D721Med (cell line): ENCODE data around the gene BPIFB6.

Experiments used
- DNase-seq: peaks from one replicate; pipeline ENCODE4 v3.0.0; 2011; ENCODE audit warnings: low spot score; ENCODE audit not compliant: insufficient read length
- FAIRE-seq: peaks from 2 replicates; lab custom pipeline; 2011; peaks lifted over from hg19 to GRCh38; lab: Jason Lieb, UNC
- TF ChIP-seq, protein P1 (sequence below): IDR thresholded peaks from 2 replicates; pipeline ENCODE4 v1.5.1; 2012; ENCODE audit warnings: mild to moderate bottlenecking, control low read depth; ENCODE audit not compliant: insufficient read depth; ENCODE audit errors: missing control alignments

Gene BPIFB6

DNA sequence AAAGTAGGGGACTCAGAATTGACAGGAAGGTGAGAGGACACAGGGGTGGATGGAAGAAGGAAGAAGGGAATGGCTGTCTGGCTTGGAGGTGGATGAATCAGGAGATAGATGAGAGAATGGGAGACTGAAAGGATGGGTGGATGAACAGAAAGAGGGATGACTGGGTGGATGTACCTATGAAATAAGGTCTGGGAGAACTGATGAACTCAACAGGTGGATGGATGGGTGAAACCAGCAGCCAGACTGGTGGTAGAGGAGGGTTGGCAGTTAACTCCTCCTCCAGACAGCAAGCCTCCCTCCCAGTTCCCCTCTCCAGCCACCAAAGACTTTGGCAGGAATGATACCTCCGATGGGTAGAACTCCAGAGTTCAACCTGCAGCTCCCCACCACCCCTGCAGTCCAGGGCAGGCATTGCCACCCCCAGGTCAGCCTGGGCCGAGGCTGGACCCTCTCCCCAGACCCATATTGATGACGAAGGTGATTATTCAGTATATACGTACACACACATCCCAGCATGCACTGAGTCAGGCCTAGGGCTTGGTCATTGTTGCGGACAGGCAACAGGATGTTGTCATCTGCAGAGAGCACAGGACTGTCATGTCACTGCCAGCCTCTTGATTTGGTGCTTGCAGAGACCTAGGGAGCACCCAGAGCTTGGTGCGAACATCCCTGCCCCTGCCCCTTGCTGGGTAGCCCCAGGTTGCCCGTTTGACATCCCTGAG, 29.2 kb upstream of the BPIFB6 start:
- TF ChIP-seq, protein P1, sequence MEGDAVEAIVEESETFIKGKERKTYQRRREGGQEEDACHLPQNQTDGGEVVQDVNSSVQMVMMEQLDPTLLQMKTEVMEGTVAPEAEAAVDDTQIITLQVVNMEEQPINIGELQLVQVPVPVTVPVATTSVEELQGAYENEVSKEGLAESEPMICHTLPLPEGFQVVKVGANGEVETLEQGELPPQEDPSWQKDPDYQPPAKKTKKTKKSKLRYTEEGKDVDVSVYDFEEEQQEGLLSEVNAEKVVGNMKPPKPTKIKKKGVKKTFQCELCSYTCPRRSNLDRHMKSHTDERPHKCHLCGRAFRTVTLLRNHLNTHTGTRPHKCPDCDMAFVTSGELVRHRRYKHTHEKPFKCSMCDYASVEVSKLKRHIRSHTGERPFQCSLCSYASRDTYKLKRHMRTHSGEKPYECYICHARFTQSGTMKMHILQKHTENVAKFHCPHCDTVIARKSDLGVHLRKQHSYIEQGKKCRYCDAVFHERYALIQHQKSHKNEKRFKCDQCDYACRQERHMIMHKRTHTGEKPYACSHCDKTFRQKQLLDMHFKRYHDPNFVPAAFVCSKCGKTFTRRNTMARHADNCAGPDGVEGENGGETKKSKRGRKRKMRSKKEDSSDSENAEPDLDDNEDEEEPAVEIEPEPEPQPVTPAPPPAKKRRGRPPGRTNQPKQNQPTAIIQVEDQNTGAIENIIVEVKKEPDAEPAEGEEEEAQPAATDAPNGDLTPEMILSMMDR = no peak
- DNase-seq (no peak), FAIRE-seq (no peak)

DNA sequence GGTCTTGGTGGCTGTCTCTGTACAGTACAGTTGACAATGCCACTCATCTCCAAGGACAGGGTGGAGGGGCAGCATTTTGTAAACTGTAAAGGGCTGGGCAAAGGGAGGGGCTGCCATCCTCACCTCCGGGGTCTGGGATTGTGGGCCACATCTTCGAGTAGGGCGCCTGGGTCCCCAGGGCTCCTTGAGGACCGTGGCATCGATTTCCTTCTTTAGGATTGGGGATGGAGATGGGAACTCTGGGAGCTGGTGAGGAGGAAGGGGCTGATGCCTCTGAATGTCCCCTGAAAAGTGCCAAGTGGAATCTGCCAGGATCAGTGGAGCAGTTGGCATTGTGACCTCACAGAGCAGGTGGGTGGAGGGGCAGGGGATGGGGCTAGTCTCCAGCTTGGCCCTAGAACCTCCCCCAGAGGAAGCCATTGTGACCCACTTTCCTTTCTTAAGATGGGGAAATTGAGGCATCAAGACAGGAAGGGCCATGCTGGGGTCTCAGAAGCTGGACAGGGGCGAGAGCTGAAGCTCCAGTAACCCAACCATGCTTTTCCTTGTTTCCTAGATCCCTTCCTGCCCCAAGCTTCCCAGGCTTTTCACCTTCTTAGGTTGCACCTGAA, 27.2 kb upstream of the BPIFB6 start, which contains the start of gene SUN5:
SUN5 (minus strand) TSS at position 293 of the 611 bp plus-strand sequence; CDS start at position 200, 93 bp downstream.
- TF ChIP-seq, protein P1 = no peak
- FAIRE-seq (no peak), DNase-seq (no peak)

DNA sequence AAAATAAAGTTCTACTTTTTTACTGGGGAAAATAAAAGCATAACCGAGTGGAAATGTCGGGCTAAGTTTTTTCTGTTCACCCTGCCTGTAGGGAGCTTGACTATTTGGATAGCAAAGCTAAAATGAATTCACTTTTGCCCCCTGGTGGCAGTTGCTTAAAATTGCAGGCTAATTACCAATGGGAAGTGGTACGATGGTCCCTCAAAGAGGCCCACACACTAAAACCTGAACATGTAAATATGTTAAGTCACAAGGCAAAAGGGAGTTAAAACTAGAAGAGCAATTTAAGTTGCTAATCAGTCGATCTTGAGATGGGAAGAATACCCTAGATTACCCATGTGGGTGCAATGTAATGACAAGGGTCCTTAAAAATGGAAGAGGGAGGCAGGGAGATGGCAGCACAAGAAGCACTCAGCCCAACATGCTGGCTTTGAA, 26.3 kb upstream of the BPIFB6 start:
- TF ChIP-seq, protein P1 = peak; percentile 31
- DNase-seq (no peak), FAIRE-seq (no peak)

DNA sequence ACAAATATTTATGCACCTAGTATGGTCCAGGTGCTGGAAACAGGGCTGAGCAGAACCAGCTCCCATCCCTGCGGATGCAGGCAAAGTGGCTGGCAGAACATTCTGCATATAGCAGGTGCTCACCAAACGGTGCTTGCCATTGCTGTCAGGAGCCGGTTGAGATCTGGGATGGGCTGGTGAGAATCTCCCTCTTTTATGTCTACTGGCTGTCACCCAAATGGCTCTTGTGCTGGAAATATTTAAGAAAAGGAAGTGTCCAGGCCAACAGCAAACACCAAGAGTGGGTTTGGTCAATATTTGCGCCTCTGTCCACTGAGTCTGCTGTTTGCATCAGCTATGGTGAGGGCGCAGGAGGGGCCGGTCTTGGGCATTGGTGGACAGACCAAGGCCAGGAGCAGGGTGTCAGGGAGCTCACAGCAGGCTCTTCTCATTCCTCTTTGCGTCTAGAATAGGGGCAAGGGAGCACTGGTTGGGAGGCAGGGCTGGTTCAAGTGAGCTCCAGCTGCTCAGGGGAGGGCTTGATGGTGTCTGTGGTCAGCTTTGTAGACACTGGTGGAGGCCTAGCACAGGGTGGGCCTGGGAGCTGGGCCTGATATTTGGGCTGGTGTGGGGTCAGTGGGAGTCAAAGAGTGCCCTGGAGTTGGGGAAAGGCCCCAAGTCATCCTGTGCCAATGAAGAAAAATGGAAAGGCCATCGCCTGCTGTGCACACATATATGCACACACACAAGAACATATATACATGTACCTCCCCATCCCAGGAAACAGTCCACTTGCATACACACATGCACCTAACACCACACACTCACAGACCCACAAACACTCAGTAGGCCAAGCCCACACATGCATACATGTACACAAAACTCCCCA, 25.3 kb upstream of the BPIFB6 start:
- TF ChIP-seq, protein P1 = no peak
- DNase-seq (no peak), FAIRE-seq (no peak)

DNA sequence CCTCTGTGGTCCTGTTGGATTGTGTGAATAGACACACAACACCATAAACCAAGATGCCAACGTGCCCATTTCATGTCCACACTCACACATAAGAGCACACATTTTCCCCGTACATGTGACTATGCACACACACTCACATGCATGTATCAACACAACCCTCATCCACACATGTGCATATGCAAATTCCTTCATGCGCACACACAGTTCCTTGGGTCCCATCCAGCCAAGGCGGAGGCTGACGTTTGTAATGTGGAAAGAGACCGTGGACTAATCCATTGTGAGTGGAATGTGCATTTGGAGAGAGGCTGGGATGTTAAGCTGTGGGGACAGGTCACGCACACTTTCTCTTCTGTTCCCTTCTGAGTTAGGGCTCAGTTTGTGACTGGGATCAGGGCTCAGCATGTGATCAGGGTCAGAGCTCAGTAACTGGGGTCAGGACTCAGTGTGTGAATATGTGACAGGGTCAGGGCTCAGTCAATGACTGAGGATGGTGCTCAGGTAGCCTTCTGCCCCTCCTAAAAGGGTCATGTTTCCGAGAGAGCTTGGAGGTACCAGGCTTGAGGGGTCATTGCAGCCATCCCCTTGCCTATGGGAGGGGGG, 24.6 kb upstream of the BPIFB6 start:
- DNase-seq = no peak
- FAIRE-seq = no peak
- TF ChIP-seq, protein P1 = no peak

DNA sequence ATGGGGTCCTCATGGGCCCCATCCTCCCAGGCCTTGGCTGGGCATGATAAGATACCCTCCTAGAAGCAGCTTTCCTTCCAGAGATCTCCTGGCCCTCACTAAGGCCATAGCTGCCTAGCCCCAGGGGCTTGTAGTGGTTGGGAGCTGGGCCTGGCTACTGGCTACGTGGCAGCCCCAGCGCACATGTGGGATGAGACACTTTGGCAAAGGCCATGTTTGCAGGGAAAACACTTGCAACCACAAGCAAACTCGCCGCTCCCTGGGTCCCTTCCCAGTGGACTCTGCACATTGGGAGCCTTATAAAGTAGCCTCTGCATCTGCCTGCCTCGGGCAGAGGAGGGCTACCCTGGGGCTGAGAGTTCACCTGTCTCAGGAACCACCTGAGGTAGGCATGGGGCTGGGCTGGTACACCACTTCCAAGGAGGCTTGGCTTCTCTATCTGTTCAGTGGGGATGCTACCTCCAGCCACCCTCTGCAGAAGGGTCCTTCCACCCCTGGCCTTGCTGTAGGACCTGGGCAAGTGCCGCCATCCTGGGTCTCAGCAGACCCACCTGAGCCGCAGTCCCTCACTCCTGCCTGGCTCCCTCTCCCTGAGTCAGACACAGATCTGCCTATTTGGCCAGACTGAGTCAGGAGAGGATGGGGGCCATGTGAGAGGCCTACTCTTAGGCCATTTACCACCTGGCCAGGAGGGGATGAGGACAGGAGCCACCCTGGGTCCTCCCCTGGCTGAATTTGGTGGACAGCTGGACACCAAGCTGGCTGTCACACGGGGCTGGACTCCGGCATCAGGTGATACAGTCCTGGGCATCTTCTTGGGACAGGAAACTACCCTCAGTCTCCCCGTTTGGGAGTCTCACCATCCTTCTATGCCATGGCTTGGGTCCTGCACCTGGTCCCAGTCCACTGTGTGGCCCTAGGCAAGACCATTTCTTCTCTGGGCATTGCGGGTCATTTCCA, 23.8 kb upstream of the BPIFB6 start, which contains the start of gene BPIFB2:
BPIFB2 (plus strand) TSS at position 329 of the 960 bp plus-strand sequence. CDS start 871 bp downstream, outside the sequence.
- DNase-seq (no peak), FAIRE-seq (no peak)

More for the DNA sequence above, 23.8 kb upstream of the BPIFB6 start, which contains the start of gene BPIFB2:
- TF ChIP-seq, protein P1 = no peak
